ENCODE data around the gene WDFY4.

The WDFY4 gene

DNA sequence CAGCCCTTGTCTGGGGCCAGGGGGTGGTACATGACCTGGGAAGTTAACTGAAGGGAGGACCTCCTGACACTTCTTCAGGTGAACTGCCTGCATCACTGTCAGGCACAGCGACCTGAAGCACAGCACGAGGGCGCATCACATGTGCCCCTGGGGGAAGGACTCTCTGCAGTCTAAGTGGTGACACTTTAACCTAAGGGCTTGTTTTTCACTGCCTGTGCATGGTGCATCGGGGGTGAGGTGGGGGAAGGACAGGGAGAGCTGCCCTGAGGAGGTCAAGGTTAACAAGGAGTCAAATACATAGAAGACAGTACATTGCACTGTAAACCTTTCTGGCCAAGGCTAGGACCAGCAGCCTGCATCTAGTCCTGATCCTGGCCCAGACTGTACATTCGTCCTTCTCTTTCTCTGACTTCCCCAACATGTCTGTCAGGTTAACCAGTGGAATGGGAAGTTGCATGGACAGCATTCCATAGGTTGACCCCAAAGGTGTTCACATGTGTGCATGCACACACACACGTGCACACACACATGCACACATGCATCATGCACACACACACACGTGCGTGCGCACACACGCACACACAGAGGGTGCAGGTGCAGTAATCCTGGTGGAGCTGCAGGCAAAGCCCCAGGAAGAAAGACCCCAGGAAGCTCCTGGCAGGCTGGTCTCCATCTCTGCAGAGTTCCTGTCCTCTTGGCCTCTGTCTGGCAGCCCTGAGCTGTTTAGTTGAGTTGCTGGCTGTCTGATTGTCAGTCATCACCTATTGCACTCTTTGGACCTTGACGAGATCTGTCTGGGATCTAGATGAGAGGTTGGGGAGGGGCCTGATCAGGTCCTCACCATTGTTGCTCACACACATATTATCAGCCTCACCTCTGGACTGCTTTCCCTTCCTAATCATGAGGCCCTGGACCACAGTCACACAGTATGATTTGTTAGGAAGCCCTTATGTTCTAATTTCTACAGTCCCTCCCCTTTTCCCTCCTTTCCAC lies 37.8 kb downstream of the WDFY4 start:
- DNase-seq = no peak

DNA sequence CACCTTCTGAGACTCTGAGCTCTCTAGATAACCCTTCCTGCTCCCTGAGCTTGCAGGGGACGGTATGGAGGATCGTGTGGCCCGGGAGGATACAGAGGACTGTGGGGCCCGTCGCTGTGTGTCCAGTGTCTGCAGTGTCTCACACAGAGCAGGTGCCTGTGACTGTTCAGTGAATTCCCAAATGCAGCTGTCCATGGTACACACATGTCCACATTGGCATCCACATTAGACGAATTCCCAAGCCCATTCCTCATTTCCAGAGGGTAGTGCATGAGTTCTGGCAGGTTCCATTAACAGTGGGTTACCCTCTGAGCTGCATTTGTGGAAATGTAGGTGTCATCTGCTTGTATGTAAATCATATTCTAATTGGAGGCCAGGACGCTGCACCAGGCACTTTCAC lies 39.5 kb downstream of the WDFY4 start:
- no peak for DNase-seq

- DNase-seq = no peak
Measured at GRCh38 chr10:48725708-48726107, 41.0 kb downstream of the WDFY4 start.

GRCh38 chr10:48727866-48728265 lies 43.2 kb downstream of the WDFY4 start:
- no peak for DNase-seq

DNA sequence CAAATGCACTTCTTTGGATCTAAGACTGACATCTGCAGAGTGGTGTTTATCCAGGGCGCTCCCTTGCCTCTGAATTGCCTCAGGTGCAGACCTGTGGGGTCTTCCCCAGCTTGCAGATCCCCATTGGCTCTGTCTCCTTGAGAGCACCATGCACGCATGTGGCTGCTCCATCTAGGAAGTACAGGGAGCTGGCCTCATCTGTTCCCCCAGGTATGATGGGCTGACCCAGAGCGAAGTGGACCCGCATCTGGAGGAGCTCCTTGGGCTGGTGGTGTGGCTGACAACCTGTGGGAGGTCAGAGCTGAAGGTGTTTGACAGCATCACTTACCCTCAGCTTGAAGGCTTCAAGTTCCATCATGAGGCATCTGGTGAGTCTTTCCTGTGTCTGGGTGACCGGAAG lies 44.5 kb downstream of the WDFY4 start:
- no peak for DNase-seq

DNA sequence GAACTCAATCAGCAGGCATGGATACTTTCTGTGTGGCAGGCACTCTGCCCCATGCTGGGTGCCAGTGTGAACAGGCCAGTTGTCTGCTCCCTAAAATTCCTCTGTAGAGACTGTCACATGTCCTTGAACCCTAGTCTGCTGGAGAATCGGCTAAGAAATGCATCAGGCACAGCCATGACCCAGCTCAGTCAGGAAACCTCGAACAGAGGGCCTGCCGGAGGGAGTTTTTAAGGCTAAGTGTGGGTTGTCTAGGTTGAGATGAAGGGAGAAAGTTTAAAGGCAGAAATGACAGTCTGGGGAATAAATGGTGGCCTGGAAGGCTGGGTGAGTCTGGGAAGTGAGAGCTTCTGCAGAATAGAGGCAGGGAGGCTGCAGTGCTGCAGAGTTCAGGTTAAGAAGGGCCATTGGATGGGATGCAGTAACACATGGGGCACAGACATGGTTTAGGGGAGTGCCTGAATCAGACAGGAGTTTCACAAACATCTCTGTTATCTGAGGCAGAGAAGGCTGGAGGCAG lies 45.3 kb downstream of the WDFY4 start:
- DNase-seq = no peak

DNA sequence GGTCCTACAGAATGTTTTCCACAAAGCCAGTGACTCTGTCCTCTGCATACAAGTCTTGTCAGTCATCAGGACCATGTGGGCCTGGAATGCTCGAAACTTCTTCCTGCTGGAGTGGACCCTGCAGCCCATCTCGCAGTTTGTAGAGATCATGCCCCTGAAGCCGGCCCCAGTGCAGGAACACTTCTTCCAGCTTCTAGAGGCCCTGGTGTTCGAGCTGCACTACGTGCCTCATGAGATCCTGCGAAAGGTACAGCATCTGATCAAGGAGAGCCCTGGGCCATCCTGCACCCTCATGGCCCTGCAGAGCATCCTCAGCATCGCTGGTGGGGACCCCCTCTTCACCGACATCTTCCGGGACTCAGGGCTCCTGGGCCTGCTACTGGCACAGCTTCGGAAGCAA lies 46.5 kb downstream of the WDFY4 start:
- DNase-seq = no peak

- DNase-seq = no peak
Measured at GRCh38 chr10:48731654-48732053, 47.0 kb downstream of the WDFY4 start.

DNA sequence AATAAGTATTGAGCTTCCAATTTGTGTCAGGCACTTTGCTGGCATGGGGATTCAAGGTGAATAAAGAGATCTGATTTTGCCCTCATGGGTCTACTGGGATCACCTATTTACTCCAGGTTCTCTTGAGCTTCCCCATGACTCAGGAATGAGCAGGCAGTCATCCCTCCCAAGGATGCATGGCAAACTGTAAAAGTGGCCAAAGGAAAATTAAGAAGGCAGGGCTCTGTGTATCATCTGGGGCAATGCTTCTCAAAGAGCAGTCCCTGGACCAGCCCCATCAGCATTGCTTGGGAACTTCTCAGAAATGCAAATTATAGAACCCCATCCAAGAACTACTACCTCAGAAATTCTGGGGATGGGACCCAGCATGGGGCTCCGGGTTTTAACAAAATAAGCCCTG lies 48.7 kb downstream of the WDFY4 start:
- DNase-seq = no peak

- DNase-seq = no peak
Measured at GRCh38 chr10:48735836-48736390, 51.2 kb downstream of the WDFY4 start.

DNA sequence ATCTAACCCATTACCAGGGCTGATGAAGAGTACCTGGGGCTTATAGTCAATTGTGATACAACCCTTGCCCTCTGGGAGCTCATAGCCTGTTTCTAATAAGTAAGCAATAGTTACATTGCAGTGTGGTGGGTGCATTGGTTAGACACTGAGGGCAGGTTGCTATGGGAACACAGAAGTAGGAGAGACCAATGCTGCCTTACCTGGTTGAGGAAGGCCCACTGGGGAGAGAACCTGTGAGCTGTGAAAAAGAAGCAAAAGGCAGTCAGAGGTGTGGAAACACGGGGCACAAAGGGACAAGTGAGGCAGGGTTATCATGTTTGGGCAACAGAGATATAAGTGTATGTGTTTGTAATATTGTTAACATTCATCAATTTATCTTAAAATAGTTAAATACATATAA lies 51.9 kb downstream of the WDFY4 start:
- DNase-seq = no peak

DNA sequence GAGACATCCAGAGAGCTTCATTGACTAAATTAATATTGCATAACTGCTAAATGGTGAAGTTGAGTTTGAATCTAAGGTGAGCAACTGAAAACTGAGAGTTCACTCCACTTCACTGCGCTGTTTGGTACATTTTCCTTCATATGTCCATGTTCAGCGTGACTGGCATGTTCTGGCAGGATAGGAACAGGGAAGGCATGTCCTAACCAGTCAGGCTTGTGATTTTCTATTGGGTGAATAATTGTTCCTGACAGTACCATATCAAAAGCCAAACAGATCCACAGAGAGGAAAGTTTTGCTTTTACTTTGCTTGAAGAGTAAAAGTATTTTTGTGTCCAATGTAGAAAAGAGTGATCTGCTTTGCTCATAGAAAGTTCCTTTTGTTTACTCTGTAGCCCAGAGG lies 53.2 kb downstream of the WDFY4 start:
- DNase-seq = no peak

- no peak for DNase-seq
Measured at GRCh38 chr10:48739170-48739569, 54.5 kb downstream of the WDFY4 start.

DNA sequence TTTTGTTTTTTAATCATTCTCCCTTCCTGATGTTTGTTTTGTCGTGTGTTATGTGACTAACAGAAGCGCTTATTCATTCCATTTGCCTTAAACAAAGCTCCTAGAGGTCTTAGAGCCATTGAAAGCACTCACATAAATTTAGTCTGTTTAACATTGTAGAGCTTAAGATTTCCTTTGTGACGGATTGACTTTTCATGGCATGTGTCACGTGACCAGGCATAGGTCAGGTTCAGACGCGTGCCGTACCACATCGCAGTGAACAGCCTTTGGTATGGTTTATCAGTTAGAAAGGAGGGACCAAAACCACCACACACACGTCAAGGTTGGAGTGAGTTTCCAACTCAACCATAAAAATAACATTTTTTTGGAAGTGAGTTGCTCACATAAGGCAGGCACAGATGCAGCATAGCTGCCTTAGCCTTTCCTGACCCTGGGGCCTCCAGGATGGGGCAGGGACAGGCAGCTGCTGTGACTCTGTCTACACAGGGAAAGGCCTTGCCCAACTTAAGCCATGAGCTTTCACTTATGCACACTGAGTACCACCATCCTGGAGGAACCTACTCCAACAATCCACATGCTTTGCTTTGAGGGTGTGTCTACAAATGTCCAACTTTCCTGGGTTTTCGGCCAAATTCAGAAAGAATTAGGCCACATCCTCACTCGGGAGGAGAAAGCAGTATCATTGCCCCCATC lies 55.5 kb downstream of the WDFY4 start:
- no peak for DNase-seq

- DNase-seq = no peak
Measured at GRCh38 chr10:48740988-48741387, 56.3 kb downstream of the WDFY4 start.

- DNase-seq = no peak
Measured at GRCh38 chr10:48742891-48743860, 58.5 kb downstream of the WDFY4 start.

DNA sequence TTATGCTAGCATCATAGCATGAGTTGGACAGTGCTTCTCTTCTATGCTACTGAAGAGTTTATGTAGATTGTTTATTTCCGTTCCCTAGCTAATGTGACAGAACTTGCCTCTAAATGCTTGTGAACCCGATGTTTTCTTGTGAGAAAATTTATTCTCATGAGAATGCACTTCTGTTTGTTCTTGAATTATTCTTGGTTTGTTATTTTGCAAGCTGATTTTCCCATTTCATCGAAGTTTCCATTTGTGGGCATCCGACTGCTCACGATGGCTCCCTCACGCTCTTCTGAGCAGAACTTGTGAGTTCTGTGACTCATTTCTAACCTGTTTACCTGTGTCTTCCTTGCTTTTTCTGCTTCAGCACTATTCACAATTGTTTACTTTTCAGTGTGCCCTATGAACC lies 59.9 kb downstream of the WDFY4 start:
- DNase-seq = no peak

GRCh38 chr10:48745662-48746245 lies 61.1 kb downstream of the WDFY4 start:
- no peak for DNase-seq

- DNase-seq = no peak
Measured at GRCh38 chr10:48748573-48748972, 63.9 kb downstream of the WDFY4 start.

DNA sequence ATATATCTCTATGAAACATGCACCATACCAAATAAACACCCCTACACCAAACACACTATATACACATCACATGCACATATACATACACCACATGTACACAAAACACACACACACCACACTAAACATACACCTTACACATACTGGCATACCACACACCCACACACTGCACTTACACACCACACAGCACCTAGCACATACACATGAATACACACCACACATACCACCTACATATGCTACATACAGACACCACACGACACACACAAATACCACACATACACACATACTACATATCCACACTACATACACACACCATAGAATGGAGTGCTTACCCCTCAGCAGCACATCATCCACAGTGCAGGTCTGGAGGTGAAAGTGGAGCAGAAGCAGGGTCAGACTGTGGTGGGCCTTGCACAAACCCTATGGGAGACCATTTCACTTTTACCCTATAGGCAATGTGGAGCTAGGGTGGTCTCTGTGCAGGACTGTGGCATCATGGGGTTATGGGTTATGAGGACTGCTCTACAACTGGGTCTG lies 64.6 kb downstream of the WDFY4 start:
- DNase-seq = no peak

DNA sequence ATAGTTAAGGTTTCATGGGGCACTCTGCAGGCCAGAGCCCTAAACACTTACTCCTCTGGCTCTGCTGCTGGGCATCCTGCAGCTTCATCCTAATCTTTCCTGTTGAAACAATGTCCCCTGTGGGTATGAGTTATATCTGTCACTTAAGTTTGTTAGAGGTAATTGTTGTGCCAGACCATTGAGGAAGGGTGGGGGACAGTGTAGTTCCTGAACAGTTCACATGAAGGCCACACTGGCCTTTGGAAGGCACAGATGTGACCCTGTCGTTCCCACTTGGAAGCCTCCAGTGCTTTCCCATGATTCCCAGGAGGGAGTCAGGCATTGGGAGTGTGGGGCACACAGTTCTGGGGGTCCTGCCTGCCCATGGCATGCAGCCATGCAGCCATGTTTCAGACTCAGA lies 65.3 kb downstream of the WDFY4 start:
- no peak for DNase-seq

DNA sequence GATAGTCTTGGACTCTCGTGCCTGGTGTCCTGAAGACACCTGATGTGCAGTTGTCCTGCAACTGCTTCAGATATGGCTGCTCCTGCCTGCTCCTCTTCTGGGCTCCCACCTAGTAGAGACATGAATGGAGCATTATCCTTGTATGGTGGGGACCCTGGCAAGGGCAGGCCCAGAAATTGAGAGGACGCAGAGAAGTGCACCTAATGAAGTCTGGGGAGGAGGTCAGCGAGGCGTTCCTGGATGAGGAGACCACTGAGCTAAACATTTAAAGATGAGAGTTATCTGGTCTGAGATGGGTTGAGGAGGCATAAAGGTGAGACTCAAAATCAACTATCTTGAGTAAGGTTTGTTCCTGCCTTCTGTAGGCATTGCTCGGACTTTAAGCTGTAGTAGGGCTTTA lies 66.3 kb downstream of the WDFY4 start:
- no peak for DNase-seq

Measured in NCI-H187 treated with DMSO at 0.1 percent for 48 hours (cell line).